CD8-positive, alpha-beta memory T cell (primary cell): ENCODE measurements around the gene TNRC18. TPM values are rescaled to one million over a fixed set of nuclear protein-coding genes. Genes with fewer than 3 reads are reported as not detected.

Experiments
- CTCF ChIA-PET: fragments of 350-600 bp; sonication (Branson Sonifier 250); formaldehyde crosslinking; loops from one replicate; lab custom pipeline; 2021; ENCODE audit warnings: antibody characterized with exemption; lab: Charles Lee
- POLR2A ChIA-PET: fragments of 350-600 bp; sonication (Branson Sonifier 250); formaldehyde crosslinking; loops from one replicate; lab custom pipeline; 2021; ENCODE audit warnings: antibody characterized with exemption; lab: Charles Lee
- DNase-seq, 5 donors: peaks; one replicate each; pipeline versions ENCODE4 v3.0.0 to v3.0.0-alpha.2; 2020 to 2022; ENCODE audit warnings: mixed read lengths in 1 of 5
- H3K27ac ChIP-seq: one replicate; pipeline ENCODE4 v1.7.0; 2013; ENCODE audit warnings: low read depth, mild to moderate bottlenecking, low read length, moderate library complexity
- H3K27me3 ChIP-seq: 2 replicates; pipeline ENCODE4 v1.7.0; 2013; ENCODE audit warnings: low read length, mild to moderate bottlenecking; ENCODE audit not compliant: insufficient read depth, poor library complexity, severe bottlenecking
- H3K36me3 ChIP-seq: 2 replicates; pipeline ENCODE4 v1.7.0; 2013; ENCODE audit warnings: mild to moderate bottlenecking, low read length, moderate library complexity; ENCODE audit not compliant: insufficient read depth
- H3K4me1 ChIP-seq: 2 replicates; pipeline ENCODE4 v1.7.0; 2013; ENCODE audit warnings: mild to moderate bottlenecking, low read length, moderate library complexity; ENCODE audit not compliant: insufficient read depth
- H3K4me3 ChIP-seq: 2 replicates; pipeline ENCODE4 v1.7.0; 2013; ENCODE audit warnings: mild to moderate bottlenecking, low read length
- H3K9me3 ChIP-seq: 2 replicates; pipeline ENCODE4 v1.7.0; 2013; ENCODE audit warnings: mild to moderate bottlenecking, low read length
- H3K27ac Mint-ChIP-seq, 8 donors: one replicate each; pipeline ENCODE4 v1.8.0; 2020 to 2021; ENCODE audit warnings: mixed read lengths in 8 of 8, mild to moderate bottlenecking in 6 of 8, inconsistent platforms in 3 of 8, moderate library complexity in 3 of 8
- H3K27me3 Mint-ChIP-seq, 2 donors: one replicate each; pipeline ENCODE4 v1.8.0; 2020 to 2021; ENCODE audit warnings: mixed read lengths in 2 of 2, mild to moderate bottlenecking in 1 of 2, moderate library complexity in 1 of 2
- H3K36me3 Mint-ChIP-seq, 3 donors: one replicate each; pipeline ENCODE4 v1.8.0; 2020 to 2021; ENCODE audit warnings: mixed read lengths in 3 of 3, inconsistent platforms in 1 of 3, mild to moderate bottlenecking in 1 of 3
- H3K4me1 Mint-ChIP-seq, 3 donors: one replicate each; pipeline ENCODE4 v1.8.0; 2020 to 2021; ENCODE audit warnings: mixed read lengths in 3 of 3, inconsistent platforms in 1 of 3, mild to moderate bottlenecking in 1 of 3
- H3K4me3 Mint-ChIP-seq, 7 donors: one replicate each; pipeline ENCODE4 v1.8.0; 2020 to 2021; ENCODE audit warnings: mixed read lengths in 7 of 7, mild to moderate bottlenecking in 6 of 7, moderate library complexity in 4 of 7, inconsistent platforms in 2 of 7
- H3K9me3 Mint-ChIP-seq, 5 donors: one replicate each; pipeline ENCODE4 v1.8.0; 2020 to 2022; ENCODE audit warnings: mixed read lengths in 5 of 5, mild to moderate bottlenecking in 3 of 5, moderate library complexity in 2 of 5, inconsistent platforms in 1 of 5
- polyA plus RNA-seq: library from polyadenylated mRNA; unstranded; fragments of 300-500 nt; fragmentation: Illumina TruSeq; gene quantifications from one replicate; pipeline ENCODE4 v1.2.3, GENCODE V29; 2021
- total RNA-seq, 2 experiments: library from RNA; stranded (reverse); gene quantifications; one replicate each; pipeline ENCODE4 v1.2.3, GENCODE V29; 2021

Gene TNRC18
- total and polyA plus RNA-seq, 3 experiments from 2014 or later, result 2.1 to 47.4 (median 44.7) TPM

DNA sequence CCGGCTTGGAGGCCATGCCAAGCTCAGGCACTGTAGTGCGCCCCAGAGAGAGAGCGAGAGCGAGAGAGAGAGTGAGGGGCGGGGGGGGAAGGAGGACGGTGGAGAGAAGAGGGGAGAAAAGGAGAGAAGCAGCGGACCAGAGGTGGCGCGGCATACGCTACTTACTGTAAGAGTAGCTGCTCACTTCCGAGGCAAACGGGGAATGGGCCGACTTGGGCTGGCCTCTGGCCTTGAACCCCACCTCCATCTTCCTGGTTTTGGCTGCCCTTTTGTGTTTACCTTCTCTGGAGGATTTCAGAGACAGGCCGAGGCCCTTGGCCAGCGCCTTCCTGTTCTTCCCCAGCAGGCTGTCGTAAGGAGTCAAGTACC, 66.9 kb downstream of the TNRC18 start:
- Histone ChIP-seq H3K4me1 (no peaks in the 10 kb centered on the region), H3K27ac (no peak overlapping the region), H3K4me3 (no peak overlapping the region), H3K36me3 (peaks cover 22% of the 10 kb centered on the region), H3K9me3 (no peaks in the 10 kb centered on the region), H3K27me3 (no peaks in the 10 kb centered on the region)
- ChIA-PET POLR2A (interaction anchor here (0.6 kb wide), 1 partner anchor 338 kb away, joined by 3 read pairs; no protein-coding TSS in a partner anchor), CTCF (interaction anchor here (1.3 to 2.0 kb wide), 2 partner anchors 9 to 128 kb away, joined by 3 to 7 read pairs; no protein-coding TSS in a partner anchor)
- H3K27ac Mint-ChIP-seq, result no peak overlapping the region
- peaks cover 14 to 20% (median 16%) of the 10 kb centered on the region in 3 donors for H3K4me1 Mint-ChIP-seq
- peaks cover 6 to 88% (median 24%) of the 10 kb centered on the region in 3 donors for H3K36me3 Mint-ChIP-seq
- H3K27me3 Mint-ChIP-seq, result no peaks in the 10 kb centered on the region
- no peak overlapping the region for H3K4me3 Mint-ChIP-seq
- no peak for DNase-seq
- no peaks in the 10 kb centered on the region for H3K9me3 Mint-ChIP-seq

DNA sequence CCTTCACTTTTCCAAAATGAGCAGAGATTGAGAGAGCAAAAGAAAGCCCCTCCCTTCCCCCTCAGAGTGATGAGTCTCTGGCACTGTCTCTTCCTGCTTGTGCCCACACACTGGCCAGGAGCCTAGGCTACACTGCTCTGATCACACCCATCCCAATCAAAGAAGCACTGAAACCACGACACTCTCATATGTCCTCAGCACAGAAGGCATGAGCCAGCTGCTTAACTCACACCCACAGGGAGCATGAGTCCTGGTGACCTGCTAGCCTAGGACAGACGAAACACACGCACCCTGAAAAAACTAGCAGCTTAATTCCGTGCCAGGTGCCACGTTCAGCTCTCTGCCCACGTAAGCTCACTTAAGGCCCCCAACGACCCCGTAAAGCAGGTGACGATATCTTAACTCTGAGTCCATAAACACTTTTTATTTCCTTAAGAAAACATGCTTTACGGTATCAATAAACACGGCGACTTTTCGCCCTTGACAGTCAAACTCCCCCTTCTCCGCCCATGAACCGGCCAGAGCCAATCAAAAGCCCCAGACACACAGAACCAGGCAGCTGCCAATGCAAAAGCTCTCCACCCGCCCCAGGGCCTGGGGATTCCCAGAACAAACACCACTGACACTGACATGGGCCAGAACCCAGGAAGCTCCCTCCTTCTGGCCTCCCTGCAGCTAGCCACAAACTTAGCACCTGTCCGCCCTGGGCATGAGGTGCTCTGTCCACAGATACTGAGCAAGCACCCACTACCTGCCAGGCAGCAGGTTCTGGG, 69.0 kb downstream of the TNRC18 start:
- Histone ChIP-seq H3K27ac (no peak overlapping the region), H3K4me3 (no peak overlapping the region), H3K36me3 (peaks cover 20% of the 10 kb centered on the region), H3K9me3 (no peaks in the 10 kb centered on the region), H3K27me3 (no peaks in the 10 kb centered on the region), H3K4me1 (no peaks in the 10 kb centered on the region)
- H3K4me1 Mint-ChIP-seq, result peaks cover 14 to 22% (median 16%) of the 10 kb centered on the region in 3 donors
- DNase-seq, result no peak
- H3K4me3 Mint-ChIP-seq, result peak overlapping the region in 1 of 7 donors; percentile 73
- H3K27ac Mint-ChIP-seq, result peak overlapping the region in 7 of 8 donors; percentile 3 to 84 (median 27)
- no peaks in the 10 kb centered on the region for H3K27me3 Mint-ChIP-seq
- POLR2A ChIA-PET, result no interaction called here
- CTCF ChIA-PET, result interaction anchor here (1.0 to 2.5 kb wide), 3 partner anchors 9 to 311 kb away, joined by 3 to 16 read pairs (median 5); no protein-coding TSS in a partner anchor
- H3K36me3 Mint-ChIP-seq, result peaks cover 6 to 85% (median 25%) of the 10 kb centered on the region in 3 donors
- H3K9me3 Mint-ChIP-seq, result no peaks in the 10 kb centered on the region

DNA sequence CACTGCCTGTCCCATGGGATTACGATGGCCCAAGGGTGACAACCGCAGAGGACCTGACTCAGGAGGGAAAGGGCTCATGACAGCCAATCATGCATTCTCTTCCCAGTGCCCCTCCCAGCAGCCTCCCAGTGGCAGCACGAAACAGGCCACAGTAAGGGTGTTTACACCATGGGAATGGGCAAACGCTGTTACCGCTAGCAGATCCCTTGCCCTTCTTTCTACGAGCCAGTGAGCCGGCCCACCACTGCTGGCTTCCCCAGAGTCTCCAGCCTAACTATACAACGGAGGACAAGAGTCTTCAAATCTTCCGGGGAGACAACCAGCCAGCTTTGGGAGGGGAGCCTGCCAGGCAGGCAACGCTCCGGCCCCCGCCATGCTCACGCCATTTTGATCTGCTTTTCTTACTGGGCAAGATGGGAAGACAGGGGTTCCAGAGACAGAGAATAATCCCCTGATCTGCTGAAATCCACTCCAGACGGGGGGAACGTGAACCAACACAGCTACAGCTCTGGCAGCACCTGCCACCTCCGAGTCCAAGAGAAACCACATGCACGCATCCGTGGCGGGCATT, 71.1 kb downstream of the TNRC18 start:
- Histone ChIP-seq H3K27ac (no peak overlapping the region), H3K4me3 (no peak overlapping the region), H3K9me3 (no peaks in the 10 kb centered on the region), H3K27me3 (no peaks in the 10 kb centered on the region), H3K36me3 (peaks cover 3% of the 10 kb centered on the region), H3K4me1 (no peaks in the 10 kb centered on the region)
- CTCF ChIA-PET, result interaction anchor here (1.4 kb wide), 1 partner anchor 12 kb away, joined by 4 read pairs; no protein-coding TSS in a partner anchor
- Mint-ChIP-seq H3K4me1 (peaks cover 14 to 19% (median 16%) of the 10 kb centered on the region in 3 donors), H3K27me3 (no peaks in the 10 kb centered on the region), H3K9me3 (no peaks in the 10 kb centered on the region), H3K27ac (no peak overlapping the region), H3K4me3 (no peak overlapping the region), H3K36me3 (peaks cover 6 to 76% (median 14%) of the 10 kb centered on the region in 3 donors)
- DNase-seq, result no peak
- POLR2A ChIA-PET, result no interaction called here

DNA sequence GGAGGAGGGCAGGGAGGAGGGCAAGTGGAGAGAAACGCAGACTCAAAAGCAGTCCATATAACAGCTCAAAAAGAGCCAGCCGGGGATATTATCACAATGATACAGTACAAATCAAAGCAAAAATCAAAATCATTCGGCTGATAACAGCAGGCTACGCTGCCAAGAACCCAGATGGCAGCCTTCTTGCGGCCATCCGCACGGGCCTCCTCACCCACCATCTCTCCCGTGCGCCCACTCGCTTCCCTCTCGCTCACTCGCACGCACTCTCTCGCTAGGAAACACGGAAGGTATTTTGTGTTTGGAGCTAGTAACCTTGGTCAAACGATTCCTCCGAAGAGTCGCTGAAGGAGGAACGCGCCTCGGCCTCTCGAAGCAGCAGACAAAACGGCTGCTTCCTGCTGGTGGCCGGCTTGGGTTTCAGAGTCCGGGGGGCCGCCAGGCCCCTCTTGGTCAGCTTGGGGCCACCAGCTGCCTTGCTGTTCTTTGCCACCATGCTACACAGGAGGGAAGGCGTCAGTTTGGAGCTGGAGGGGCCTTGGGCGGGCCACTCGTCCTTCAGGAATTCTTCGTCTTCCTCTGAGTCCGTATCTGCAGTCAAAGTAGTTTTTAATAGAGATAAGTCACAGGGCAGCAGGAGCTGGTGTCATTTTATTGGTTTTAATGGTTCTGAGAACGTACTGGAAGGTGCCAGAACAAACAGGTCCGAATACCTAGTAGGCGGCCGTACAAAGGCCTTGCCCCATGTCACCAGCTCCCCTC, 71.9 kb downstream of the TNRC18 start:
- no peaks in the 10 kb centered on the region for H3K9me3 ChIP-seq
- H3K27ac ChIP-seq, result no peak overlapping the region
- Mint-ChIP-seq H3K36me3 (peaks cover 3 to 72% (median 12%) of the 10 kb centered on the region in 3 donors), H3K27me3 (no peaks in the 10 kb centered on the region), H3K27ac (no peak overlapping the region), H3K4me1 (peaks cover 14 to 19% (median 16%) of the 10 kb centered on the region in 3 donors), H3K9me3 (no peaks in the 10 kb centered on the region), H3K4me3 (no peak overlapping the region)
- ChIA-PET POLR2A (no interaction called here), CTCF (no interaction called here)
- H3K4me1 ChIP-seq, result no peaks in the 10 kb centered on the region
- H3K4me3 ChIP-seq, result no peak overlapping the region
- DNase-seq, result no peak
- peaks cover 3% of the 10 kb centered on the region for H3K36me3 ChIP-seq
- H3K27me3 ChIP-seq, result no peaks in the 10 kb centered on the region

DNA sequence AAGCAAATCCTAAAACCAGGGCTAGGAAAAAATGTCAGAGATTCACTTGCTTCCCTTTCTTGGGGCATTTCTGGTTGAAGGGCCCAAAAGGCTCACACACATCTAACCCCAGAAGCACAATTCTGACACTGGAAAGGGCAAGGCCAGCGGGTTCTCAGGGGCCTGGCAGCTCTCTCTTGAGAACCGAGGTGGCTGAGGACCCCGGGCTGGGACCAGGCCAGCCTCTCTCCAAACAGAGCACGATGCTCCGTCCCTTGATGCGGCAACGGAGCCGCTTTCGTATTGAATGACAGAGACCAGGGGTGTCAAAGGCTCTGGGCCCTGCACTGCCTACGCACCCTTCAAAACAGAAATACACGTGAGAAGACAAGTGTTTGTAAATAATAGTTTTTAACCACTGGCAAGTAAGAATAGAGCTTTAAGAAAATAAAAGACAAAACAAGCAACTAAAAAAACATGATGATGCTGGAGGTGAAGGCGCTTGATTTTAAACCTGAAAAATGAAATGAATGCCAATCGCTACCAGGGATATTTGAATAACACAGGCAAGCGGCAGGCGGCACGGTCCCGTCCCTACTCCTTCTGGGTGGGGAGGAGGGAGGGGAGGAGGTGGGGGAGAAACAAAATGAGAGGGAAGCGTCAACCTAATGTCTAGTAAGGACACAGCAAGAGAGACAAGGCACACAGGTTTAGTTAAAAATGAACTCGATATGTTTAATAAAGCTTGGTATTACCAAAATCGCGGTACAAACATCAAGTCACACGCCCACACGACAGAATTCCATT, 72.8 kb downstream of the TNRC18 start:
- no peak overlapping the region for H3K27ac ChIP-seq
- ChIA-PET POLR2A (no interaction called here), CTCF (no interaction called here)
- no peaks in the 10 kb centered on the region for H3K27me3 ChIP-seq
- Mint-ChIP-seq H3K4me1 (peaks cover 14 to 19% (median 16%) of the 10 kb centered on the region in 3 donors), H3K27ac (peak overlapping the region in 1 of 8 donors; percentile 66), H3K36me3 (peaks cover 6 to 70% (median 9%) of the 10 kb centered on the region in 3 donors), H3K4me3 (no peak overlapping the region), H3K27me3 (no peaks in the 10 kb centered on the region), H3K9me3 (no peaks in the 10 kb centered on the region)
- H3K4me1 ChIP-seq, result no peaks in the 10 kb centered on the region
- H3K4me3 ChIP-seq, result no peak overlapping the region
- peaks cover 3% of the 10 kb centered on the region for H3K36me3 ChIP-seq
- no peaks in the 10 kb centered on the region for H3K9me3 ChIP-seq
- no peak for DNase-seq

DNA sequence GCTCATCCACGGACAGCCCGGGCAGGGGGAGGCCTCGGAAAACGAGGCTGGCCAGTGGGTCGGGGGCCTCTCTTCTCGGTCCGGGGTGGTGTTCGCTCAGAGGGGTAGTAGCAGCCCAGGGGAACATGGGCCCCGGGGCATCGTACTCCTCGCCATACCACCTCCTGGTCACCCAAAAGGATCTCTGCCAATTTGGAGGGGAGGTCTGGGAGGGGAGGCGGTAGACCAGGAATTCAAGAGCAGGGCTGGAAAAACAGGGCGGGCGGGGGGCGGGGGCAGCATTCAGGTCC, 73.5 kb downstream of the TNRC18 start:
- no peak for DNase-seq
- Mint-ChIP-seq H3K36me3 (peaks cover 7 to 66% (median 9%) of the 10 kb centered on the region in 3 donors), H3K27ac (no peak overlapping the region), H3K4me3 (no peak overlapping the region), H3K4me1 (peaks cover 11 to 16% (median 14%) of the 10 kb centered on the region in 3 donors), H3K27me3 (no peaks in the 10 kb centered on the region), H3K9me3 (peaks cover 0 to under 1% (median 0%) of the 10 kb centered on the region in 5 donors)
- Histone ChIP-seq H3K4me1 (no peaks in the 10 kb centered on the region), H3K4me3 (no peak overlapping the region), H3K9me3 (no peaks in the 10 kb centered on the region), H3K36me3 (peaks cover 1% of the 10 kb centered on the region), H3K27me3 (no peaks in the 10 kb centered on the region), H3K27ac (no peak overlapping the region)
- CTCF ChIA-PET, result no interaction called here
- POLR2A ChIA-PET, result no interaction called here

DNA sequence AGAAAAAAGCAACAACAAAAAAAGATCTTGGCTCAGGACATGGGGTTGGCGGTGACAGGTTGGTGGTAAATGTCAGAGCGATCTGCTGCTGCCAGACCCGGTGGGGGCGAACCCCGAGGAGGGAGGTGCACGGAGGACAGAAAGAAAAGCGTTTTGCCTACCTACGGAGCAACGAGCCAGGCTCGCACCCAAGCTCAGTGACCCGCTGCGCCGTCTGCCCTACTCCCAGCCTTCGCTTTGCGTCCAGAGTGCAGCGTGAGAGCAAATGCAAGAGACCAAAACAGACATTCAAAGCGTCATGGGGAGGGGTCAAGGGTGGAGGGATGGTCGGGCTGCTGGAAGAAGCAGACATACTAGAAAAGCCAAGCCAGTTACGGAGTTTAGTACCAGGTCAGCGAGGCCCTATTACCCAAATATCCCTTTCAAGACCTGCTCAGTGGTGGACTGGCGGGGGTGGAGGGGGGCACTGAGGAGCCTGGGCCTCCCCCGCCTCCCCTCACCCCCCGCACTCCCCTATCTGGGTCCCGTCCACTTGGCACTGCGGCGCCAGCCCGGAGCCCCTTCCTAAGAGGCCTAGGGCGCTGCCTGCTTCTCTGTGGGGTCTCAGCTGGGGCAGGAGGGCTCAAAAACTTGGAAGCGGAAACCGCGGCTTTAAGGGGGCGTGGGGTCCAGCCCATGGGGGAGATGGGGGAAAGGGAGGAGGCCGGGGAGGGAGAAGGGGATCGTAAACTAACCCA, 74.0 kb downstream of the TNRC18 start:
- H3K27ac Mint-ChIP-seq, result peak overlapping the region in 1 of 8 donors; percentile 47
- H3K27ac ChIP-seq, result no peak overlapping the region
- H3K36me3 Mint-ChIP-seq, result peaks cover 10 to 66% (median 13%) of the 10 kb centered on the region in 3 donors
- H3K4me3 Mint-ChIP-seq, result no peak overlapping the region
- CTCF ChIA-PET, result no interaction called here
- no peaks in the 10 kb centered on the region for H3K4me1 ChIP-seq
- H3K9me3 Mint-ChIP-seq, result peaks cover 0 to 4% (median 2%) of the 10 kb centered on the region in 5 donors
- H3K36me3 ChIP-seq, result peaks cover 6% of the 10 kb centered on the region
- no peaks in the 10 kb centered on the region for H3K9me3 ChIP-seq
- H3K4me3 ChIP-seq, result no peak overlapping the region
- POLR2A ChIA-PET, result no interaction called here
- H3K27me3 ChIP-seq, result no peaks in the 10 kb centered on the region
- DNase-seq, result no peak
- H3K27me3 Mint-ChIP-seq, result no peaks in the 10 kb centered on the region
- peaks cover 6 to 11% (median 9%) of the 10 kb centered on the region in 3 donors for H3K4me1 Mint-ChIP-seq
